HUES64 (cell line): Measurements from ENCODE around the gene LTBP2.

Experiments used
- H3K27ac ChIP-seq: 2 replicates; pipeline ENCODE4 v1.7.0; 2013; ENCODE audit warnings: low read depth, low read length, inconsistent platforms
- H3K27me3 ChIP-seq: 2 replicates; pipeline ENCODE4 v1.6.1; 2013; ENCODE audit warnings: mild to moderate bottlenecking, low read length; ENCODE audit not compliant: insufficient read depth
- H3K36me3 ChIP-seq: 2 replicates; pipeline ENCODE4 v1.6.1; 2013; ENCODE audit warnings: mild to moderate bottlenecking, low read length; ENCODE audit not compliant: insufficient read depth
- H3K4me1 ChIP-seq: 2 replicates; pipeline ENCODE4 v1.6.1; 2013; ENCODE audit warnings: mild to moderate bottlenecking, low read length, moderate library complexity; ENCODE audit not compliant: insufficient read depth
- H3K4me3 ChIP-seq: 2 replicates; pipeline ENCODE4 v1.5.1; 2013; ENCODE audit warnings: mild to moderate bottlenecking, low read length, moderate library complexity
- H3K9ac ChIP-seq: 2 replicates; pipeline ENCODE4 v1.6.1; 2013; ENCODE audit warnings: mild to moderate bottlenecking, low read depth, low read length
- H3K9me3 ChIP-seq: 2 replicates; pipeline ENCODE4 v1.6.1; 2013; ENCODE audit warnings: low read depth, low read length; ENCODE audit not compliant: insufficient read depth
- WGBS: fragments of 150-250, 120-280 bp; methylation state at CpG from one replicate; pipeline ENCODE4 v1.1.7; 2013; ENCODE audit warnings: missing lambda C conversion rate; 5-methylcytosine and 5-hydroxymethylcytosine counted together

The LTBP2 gene

DNA sequence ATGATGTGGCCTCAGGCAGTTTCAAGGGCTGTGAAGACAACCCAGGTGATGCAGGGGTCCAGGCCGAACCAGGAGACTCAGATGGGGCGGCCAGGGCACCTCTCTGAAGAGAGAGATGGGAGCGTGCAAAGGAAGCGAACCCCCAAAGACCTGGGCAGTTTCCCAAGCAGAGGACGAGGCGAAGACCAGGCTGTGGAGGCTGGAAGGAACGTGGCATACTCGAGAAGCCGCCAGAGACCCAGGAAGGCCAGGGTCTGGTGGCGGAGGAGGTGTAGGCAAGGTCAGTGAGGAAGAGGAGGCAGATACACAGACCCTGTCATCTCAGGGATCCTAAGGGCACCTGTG is 24.7 kb downstream of the LTBP2 start:
- H3K27ac ChIP-seq = no peak overlapping the region

DNA sequence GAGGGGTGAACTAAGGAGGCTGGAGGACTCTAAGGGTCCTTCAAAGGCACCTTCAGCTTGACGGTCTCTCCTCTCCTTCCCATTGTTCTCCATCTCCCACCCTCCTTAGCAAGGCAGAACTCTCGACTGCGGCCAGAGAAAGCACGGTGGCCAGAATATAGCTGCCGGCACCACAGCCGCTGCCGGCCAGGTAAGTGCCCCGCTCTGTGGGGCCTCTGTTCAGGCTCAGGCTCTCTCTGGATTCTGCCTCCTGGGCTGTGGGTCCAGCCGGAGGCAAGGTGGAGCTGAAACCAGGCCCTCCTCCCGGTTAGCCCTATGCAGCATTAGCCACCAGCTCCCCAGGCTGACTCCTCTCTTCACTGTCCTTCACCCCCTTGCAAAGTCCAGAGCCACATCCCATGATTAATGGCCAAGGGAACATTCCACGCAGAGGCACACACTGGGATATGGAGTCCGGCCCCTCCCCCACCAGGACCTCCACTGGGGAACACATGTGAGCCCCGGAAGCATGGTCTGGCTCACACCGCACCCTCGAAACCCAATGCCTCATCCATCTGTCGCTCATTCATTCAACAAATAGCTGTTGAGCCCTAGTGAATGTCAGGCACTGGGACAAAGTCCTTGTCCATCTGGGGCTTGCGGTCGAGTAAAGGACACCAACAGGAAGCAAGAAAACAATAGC is 25.2 kb downstream of the LTBP2 start:
- Histone ChIP-seq H3K36me3 (no peaks in the 10 kb centered on the region), H3K4me3 (no peak overlapping the region), H3K9me3 (no peaks in the 10 kb centered on the region), H3K9ac (no peak overlapping the region), H3K27ac (no peak overlapping the region), H3K27me3 (no peaks in the 10 kb centered on the region), H3K4me1 (no peaks in the 10 kb centered on the region)
- 92% methylated on average over 18 of the region's 18 CpGs for WGBS

More for the DNA sequence above, 24.7 kb downstream of the LTBP2 start:
- Histone ChIP-seq H3K4me3 (no peak overlapping the region), H3K9me3 (no peaks in the 10 kb centered on the region), H3K36me3 (no peaks in the 10 kb centered on the region), H3K4me1 (no peaks in the 10 kb centered on the region), H3K27me3 (no peaks in the 10 kb centered on the region), H3K9ac (no peak overlapping the region)
- WGBS = 93% methylated on average over 10 of the region's 10 CpGs

DNA sequence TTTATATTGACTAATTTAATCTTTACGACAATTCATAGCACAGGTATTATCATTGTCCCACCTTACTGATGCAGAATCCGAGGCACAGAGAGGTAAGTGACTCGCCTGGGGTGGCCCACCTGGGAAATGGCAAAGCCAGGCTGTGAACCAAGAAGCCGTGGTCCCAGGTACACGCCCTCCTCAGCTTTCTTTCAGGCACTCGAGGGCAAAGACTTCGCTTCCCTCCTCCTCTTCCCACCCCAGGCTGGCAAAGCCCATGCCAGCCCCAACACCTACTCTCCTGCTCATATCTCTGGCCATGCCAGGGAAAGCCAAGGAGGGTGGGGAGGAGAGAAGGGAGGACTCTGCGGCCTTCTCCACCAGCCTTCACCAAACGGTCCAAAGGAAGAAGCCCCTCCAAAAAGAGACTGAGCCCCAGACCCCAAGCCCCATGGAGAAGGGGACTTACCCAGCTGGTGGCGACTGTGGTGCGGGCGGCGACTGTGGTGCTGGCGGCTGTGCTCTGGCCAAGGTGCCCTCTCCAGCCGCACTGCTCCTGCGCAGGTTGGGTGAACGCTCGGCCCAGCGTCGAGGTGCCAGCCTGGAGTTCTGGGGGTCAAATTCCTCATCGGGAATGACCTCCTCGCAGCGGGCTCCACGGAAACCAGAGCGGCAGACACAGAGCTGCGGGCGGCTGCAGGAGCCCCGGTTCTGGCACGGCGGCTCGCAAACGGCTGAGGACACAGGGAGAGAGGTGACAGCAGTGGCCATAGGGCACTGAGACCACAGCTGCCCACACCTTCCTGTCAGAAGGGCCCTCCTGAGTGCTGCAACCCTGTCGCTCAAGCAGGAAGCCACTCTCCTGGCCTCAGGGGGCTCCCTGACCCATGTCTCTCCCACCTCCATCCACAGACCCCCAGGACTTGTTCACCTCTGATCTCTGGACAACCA is 26.4 kb downstream of the LTBP2 start:
- 92% methylated on average over 33 of the region's 33 CpGs for WGBS
- H3K4me3 ChIP-seq = no peak overlapping the region
- H3K9ac ChIP-seq = no peak overlapping the region
- H3K36me3 ChIP-seq = no peaks in the 10 kb centered on the region
- no peaks in the 10 kb centered on the region for H3K9me3 ChIP-seq
- H3K4me1 ChIP-seq = no peaks in the 10 kb centered on the region
- no peaks in the 10 kb centered on the region for H3K27me3 ChIP-seq
- H3K27ac ChIP-seq = no peak overlapping the region

DNA sequence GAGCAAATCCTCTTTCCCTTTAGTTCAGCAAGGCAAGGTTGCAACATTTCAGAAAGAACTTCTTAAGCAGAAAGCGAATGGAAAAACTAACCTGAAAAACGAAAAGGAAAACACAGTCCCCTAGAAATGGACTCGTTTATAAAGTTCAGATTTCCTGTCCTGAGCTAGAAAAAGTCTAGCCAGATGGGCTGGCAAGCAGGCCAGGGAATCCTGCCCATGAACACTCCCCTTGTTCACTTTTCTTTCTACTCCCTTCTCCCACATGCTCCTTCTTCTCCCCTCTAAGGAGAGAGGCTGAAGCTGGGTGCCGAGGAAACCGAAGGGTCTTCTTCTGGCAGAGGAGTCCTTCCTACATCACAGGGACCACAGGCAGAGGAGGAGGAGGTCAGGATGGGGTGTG is 27.1 kb downstream of the LTBP2 start:
- Histone ChIP-seq H3K9me3 (no peaks in the 10 kb centered on the region), H3K27me3 (no peaks in the 10 kb centered on the region), H3K27ac (no peak overlapping the region), H3K36me3 (no peaks in the 10 kb centered on the region), H3K4me3 (no peak overlapping the region), H3K4me1 (no peaks in the 10 kb centered on the region), H3K9ac (no peak overlapping the region)
- WGBS = 96% methylated on average over 5 of the region's 5 CpGs

DNA sequence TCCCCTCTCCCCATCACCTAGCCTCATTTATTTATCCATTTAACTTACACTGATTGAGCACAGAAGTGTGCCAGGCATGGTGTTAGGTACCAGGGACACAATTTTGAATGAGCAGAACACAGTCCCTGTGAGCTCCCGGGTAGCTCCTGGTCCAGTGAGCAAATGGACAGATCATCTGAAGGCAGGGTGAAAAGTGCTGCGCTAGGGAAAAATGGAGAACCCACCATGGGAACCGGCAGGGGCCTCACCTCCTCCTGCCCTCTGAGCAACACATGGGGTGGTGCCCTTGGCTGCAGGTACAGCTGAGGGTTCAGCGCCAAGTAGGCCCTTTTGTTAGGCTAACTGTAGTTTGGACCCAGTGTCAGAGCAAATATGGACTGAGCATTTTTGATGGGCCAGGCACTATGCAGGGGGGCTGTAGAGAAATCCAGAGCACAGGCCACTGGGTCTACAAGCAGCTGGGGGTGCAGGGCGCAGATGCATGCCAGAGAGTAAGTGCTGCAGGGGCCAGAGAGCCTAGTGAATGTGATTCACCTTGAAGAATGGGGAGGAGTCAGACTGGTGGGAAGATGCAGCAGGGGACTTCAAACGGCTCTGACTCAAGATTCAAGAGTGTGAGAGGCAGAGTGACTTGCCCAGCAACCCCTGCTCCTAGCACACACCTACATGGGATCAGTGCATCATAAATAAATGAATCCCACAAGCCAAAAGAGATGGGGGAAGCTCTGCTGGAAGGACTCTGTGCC is 28.2 kb downstream of the LTBP2 start:
- Histone ChIP-seq H3K27ac (no peak overlapping the region), H3K4me1 (no peaks in the 10 kb centered on the region), H3K9ac (no peak overlapping the region), H3K9me3 (no peaks in the 10 kb centered on the region), H3K4me3 (no peak overlapping the region), H3K36me3 (no peaks in the 10 kb centered on the region), H3K27me3 (no peaks in the 10 kb centered on the region)
- WGBS = 82% methylated on average over 6 of the region's 6 CpGs

DNA sequence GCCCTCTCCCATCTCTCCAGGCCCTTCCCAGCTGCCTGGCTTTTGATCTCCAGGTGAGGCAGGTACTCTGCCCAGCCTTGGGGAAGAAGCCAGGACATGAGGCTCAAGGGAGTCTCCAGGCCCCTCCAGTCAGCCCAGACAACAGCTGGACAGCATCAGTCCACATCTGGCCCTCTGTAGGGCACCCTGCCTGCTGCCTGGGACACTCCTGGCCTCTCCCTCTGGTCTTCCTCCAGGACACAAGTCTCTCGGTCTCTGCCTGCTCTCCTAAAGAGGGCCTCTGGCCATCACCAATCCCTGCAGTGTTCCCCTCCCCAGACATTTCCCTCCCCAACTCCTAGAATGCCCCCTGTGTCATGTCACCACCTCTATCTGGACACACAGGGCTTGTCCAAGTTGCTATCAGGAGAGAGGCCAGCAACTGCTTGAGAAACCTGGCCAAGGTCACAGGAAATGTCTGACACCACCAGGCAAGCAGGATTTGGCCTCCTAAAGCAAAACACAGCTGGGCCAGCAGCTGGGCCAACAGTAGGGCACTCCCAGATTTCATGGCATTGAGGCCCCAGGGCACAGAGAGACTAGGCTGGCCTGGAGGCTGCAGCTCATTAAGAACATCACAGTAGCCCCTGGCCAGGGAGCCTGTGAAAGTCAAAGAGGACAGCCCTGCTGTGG is 29.0 kb downstream of the LTBP2 start:
- Histone ChIP-seq H3K27ac (no peak overlapping the region), H3K27me3 (no peaks in the 10 kb centered on the region), H3K9ac (no peak overlapping the region), H3K36me3 (no peaks in the 10 kb centered on the region), H3K4me1 (no peaks in the 10 kb centered on the region), H3K9me3 (no peaks in the 10 kb centered on the region), H3K4me3 (no peak overlapping the region)
- 91% methylated on average over 1 of the region's 1 CpG for WGBS

DNA sequence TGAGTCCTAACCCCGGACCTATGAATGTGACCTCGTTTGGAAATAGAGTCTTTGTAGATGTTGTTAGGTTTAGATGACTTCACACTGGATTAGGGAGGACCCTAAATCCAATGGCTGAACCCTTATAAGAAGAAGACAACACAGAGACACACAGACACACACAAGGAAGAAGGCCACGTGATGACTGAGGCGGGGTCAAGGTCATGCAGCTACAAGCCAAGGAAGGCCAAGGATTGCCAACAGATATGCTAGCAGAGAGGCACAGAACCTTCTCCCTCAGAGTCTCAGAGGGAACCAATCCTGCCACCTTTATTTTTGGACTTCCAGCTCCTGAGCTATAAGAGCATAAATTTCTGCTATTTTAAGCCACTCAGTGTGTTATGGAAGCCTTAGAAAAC is 31.8 kb downstream of the LTBP2 start:
- WGBS = 94% methylated on average over 4 of the region's 4 CpGs
- Histone ChIP-seq H3K4me3 (no peak overlapping the region), H3K27ac (no peak overlapping the region), H3K9me3 (no peaks in the 10 kb centered on the region), H3K9ac (no peak overlapping the region), H3K27me3 (no peaks in the 10 kb centered on the region), H3K36me3 (no peaks in the 10 kb centered on the region), H3K4me1 (no peaks in the 10 kb centered on the region)

DNA sequence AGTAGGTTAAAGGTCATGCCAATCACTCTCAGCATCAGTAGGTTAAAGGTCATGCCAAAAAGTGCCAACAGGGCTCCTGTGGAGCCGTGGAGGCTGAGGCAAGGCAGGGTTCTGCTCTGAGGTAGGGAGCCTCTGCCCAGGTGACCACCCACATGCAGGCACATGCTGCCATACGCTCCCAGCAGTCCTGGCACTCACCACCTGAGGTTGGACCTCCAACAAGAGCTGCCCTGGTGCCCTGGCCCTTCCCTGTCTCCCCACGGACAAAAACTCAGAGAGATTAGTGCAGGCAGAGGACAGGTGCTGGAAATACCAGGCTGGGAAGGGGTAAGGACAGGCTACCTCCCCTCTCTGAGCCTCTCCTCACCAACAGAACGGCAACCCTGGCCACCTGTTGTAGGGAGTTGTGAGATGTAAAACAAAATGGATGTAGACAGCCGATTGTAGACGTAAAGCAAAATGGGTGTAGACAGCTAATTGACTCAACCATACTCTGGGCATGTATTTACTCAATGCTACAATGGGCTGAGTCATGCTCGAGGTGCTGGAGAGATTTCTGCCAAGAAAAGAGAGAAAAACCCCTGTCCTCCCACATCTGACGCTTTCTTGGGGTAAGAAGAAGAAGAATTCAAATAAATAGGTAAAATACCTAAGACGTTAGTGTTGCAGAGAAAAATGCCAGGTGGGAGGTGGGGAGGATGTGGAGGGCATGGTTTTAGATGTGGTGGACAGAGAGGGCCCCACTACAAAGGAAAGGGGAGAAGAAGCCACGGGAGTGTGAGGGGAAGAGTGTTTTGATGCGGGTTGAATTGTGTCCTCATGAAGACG is 32.4 kb downstream of the LTBP2 start:
- H3K27me3 ChIP-seq = no peaks in the 10 kb centered on the region
- no peaks in the 10 kb centered on the region for H3K9me3 ChIP-seq
- H3K4me1 ChIP-seq = no peaks in the 10 kb centered on the region
- no peak overlapping the region for H3K9ac ChIP-seq
- H3K4me3 ChIP-seq = no peak overlapping the region
- H3K36me3 ChIP-seq = no peaks in the 10 kb centered on the region
- 89% methylated on average over 10 of the region's 12 CpGs for WGBS
- H3K27ac ChIP-seq = no peak overlapping the region

DNA sequence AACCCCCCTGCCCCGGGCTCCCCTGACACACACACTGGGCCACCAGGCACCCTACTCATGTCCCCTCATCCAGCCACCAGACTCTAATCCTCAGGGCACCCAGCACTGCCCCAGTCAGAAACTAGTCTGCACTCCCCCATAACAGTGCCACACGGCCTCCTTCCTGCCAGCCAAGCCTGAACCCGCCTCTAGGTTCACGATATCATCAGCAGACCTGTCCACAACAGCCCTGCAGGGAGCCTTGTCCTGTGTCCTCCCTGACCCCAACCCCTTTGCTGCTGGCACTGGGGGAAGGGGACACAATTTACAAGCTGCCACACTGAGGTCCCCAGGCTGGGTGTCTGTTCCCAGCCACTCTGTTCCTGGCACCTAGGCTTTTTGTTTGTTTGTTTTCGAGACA is 33.6 kb downstream of the LTBP2 start:
- no peak overlapping the region for H3K9ac ChIP-seq
- WGBS = 80% methylated on average over 5 of the region's 5 CpGs
- H3K4me1 ChIP-seq = no peaks in the 10 kb centered on the region
- H3K4me3 ChIP-seq = no peak overlapping the region
- no peaks in the 10 kb centered on the region for H3K9me3 ChIP-seq
- H3K27me3 ChIP-seq = no peaks in the 10 kb centered on the region
- H3K27ac ChIP-seq = no peak overlapping the region
- no peaks in the 10 kb centered on the region for H3K36me3 ChIP-seq

DNA sequence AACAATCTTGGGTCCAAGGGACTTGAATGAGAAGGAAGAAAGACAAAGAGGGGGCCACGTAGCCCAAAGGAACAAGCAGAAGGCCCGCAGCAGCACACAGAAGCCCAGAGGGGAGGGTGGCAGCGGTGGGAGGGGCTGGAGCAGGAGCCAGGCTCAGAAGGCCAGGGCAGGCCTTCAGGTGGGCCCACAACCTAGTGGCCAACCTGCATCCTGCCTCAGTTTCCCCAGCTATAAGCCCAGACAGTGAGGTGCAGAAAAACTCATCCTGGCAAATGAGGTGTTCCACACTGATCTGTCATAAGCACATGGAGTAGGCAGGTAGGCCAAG is 34.1 kb downstream of the LTBP2 start:
- Histone ChIP-seq H3K9ac (no peak overlapping the region), H3K9me3 (no peaks in the 10 kb centered on the region), H3K4me3 (no peak overlapping the region), H3K27ac (no peak overlapping the region), H3K27me3 (no peaks in the 10 kb centered on the region), H3K4me1 (peaks cover 3% of the 10 kb centered on the region; the same call in 1 of the 2 replicates), H3K36me3 (no peaks in the 10 kb centered on the region)
- 91% methylated on average over 3 of the region's 3 CpGs for WGBS
